ENCODE results near the gene GAREM1. TPM values are rescaled to one million over a fixed set of nuclear protein-coding genes. Genes with fewer than 3 reads are reported as not detected.

The GAREM1 gene
- total RNA-seq, 1 experiment from 2014 or later: 4.7 TPM

DNA sequence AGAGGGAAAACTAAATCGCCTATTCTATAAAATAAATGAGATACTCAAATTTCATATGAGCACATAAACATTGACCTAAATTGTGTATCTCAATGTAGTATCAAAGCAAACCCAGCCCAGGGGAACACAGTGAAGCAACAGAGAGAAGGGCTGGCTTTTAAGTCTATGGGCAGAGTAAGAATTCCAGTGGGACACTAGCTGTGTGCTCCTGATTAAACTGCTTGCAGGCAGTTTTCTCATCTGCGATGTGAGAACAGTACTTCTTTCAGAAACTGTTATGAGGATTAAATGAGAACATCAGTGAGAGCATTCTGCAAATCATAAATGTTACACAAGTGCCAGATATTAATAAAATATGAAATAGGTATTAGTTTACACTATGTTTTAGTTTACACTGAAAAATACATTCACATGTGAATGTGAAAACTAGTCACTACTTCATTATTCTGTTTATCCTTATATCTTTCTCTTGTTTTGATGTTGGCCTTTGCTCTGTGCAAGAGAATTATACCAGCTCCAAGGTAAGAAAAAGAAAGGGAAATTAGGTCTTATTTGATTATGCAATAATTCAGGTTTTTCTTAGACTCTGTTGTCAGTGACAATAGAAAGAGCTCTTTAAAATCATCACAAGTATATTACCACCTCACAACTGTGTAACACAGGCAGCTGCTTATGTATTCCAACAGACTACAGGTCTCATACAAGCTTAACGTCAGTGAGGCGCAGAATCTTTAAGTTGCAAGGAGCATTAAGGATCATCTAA lies 47.5 kb downstream of the GAREM1 start:
- intact Hi-C loops (cut with micrococcal nuclease; ENCODE audit: unreplicated experiment): no loop called here
- H3K36me3 ChIP-seq (ENCODE audit: control insufficient read depth, insufficient read depth, low read length): no peaks in the 10 kb centered on the region
- DNase-seq (ENCODE audit: low read depth, low spot score): no peak
- POLR2A ChIA-PET: no interaction called here
- in situ Hi-C loops (cut with HindIII; ENCODE audit: low pct_unique_long_range_greater_than_20kb, low sequenced_read_pairs): no loop called here
- no TSS peak for BruUV-seq (replicated peaks)
- no peaks in the 10 kb centered on the region for H3K9me3 ChIP-seq (ENCODE audit: control insufficient read depth, insufficient read depth, low read depth, low read length)
- ATAC-seq: no peak
- H3K4me3 ChIP-seq (ENCODE audit: low read depth in 2 of 2, low read length in 2 of 2): no peak overlapping the region
- CTCF ChIA-PET: no interaction called here
- TF ChIP-seq REST (IDR thresholded peaks at IDR 0.05; ENCODE audit: insufficient read depth in 1 of 2, low read depth in 2 of 2, low read length in 1 of 2): no peak
- TF ChIP-seq, protein P1, sequence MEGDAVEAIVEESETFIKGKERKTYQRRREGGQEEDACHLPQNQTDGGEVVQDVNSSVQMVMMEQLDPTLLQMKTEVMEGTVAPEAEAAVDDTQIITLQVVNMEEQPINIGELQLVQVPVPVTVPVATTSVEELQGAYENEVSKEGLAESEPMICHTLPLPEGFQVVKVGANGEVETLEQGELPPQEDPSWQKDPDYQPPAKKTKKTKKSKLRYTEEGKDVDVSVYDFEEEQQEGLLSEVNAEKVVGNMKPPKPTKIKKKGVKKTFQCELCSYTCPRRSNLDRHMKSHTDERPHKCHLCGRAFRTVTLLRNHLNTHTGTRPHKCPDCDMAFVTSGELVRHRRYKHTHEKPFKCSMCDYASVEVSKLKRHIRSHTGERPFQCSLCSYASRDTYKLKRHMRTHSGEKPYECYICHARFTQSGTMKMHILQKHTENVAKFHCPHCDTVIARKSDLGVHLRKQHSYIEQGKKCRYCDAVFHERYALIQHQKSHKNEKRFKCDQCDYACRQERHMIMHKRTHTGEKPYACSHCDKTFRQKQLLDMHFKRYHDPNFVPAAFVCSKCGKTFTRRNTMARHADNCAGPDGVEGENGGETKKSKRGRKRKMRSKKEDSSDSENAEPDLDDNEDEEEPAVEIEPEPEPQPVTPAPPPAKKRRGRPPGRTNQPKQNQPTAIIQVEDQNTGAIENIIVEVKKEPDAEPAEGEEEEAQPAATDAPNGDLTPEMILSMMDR (IDR thresholded peaks at IDR 0.05): no peak
- no peak for TF ChIP-seq SIN3A (IDR thresholded peaks at IDR 0.05; ENCODE audit: borderline replicate concordance, insufficient read depth, low read depth, low read length)
- TF ChIP-seq TCF7L2 (IDR thresholded peaks at IDR 0.05; ENCODE audit: low read depth, low read length): no peak
- TF ChIP-seq POLR2AphosphoS5 (IDR thresholded peaks at IDR 0.05; ENCODE audit: low read depth, low read length): no peak
- H3K4me1 ChIP-seq (ENCODE audit: control insufficient read depth, insufficient read depth, low read length): no peaks in the 10 kb centered on the region
- H3K27me3 ChIP-seq (ENCODE audit: control insufficient read depth, insufficient read depth, low read length): no peaks in the 10 kb centered on the region
- no peak overlapping the region for H3K27ac ChIP-seq (ENCODE audit: low read length)

DNA sequence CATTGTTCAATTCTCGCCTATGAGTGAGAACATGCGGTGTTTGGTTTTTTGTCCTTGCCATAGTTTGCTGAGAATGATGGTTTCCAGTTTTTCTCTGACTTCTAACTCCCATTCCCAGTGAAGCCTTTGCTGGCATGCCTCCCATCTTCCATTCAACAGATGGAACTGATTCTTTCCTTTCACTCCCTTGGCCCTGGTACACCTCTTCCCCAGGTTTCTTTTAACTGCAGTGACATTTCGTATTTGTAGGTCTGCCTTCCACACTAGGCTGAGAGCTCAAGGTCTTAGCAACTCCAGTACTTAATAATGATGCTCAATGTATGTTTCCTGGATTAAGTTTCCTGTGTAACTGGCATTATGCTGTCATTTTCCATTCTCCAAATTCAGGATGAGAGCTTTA lies 48.5 kb downstream of the GAREM1 start:
- Histone ChIP-seq H3K9me3 (ENCODE audit: control insufficient read depth, insufficient read depth, low read depth, low read length) (no peaks in the 10 kb centered on the region), H3K27ac (ENCODE audit: low read length) (no peak overlapping the region), H3K4me3 (ENCODE audit: low read depth in 2 of 2, low read length in 2 of 2) (no peak overlapping the region), H3K36me3 (ENCODE audit: control insufficient read depth, insufficient read depth, low read length) (no peaks in the 10 kb centered on the region), H3K27me3 (ENCODE audit: control insufficient read depth, insufficient read depth, low read length) (no peaks in the 10 kb centered on the region), H3K4me1 (ENCODE audit: control insufficient read depth, insufficient read depth, low read length) (no peaks in the 10 kb centered on the region)
- in situ Hi-C loops (cut with HindIII; ENCODE audit: low pct_unique_long_range_greater_than_20kb, low sequenced_read_pairs): no loop called here
- ChIA-PET POLR2A (no interaction called here), CTCF (no interaction called here)
- no TSS peak for BruUV-seq (replicated peaks)
- TF ChIP-seq SIN3A (IDR thresholded peaks at IDR 0.05; ENCODE audit: borderline replicate concordance, insufficient read depth, low read depth, low read length): no peak
- TF ChIP-seq, protein P1 (IDR thresholded peaks at IDR 0.05): no peak
- no peak for TF ChIP-seq REST (IDR thresholded peaks at IDR 0.05; ENCODE audit: insufficient read depth in 1 of 2, low read depth in 2 of 2, low read length in 1 of 2)
- TF ChIP-seq POLR2AphosphoS5 (IDR thresholded peaks at IDR 0.05; ENCODE audit: low read depth, low read length): no peak
- intact Hi-C loops (cut with micrococcal nuclease; ENCODE audit: unreplicated experiment): no loop called here
- DNase-seq (ENCODE audit: low read depth, low spot score) (no peak), ATAC-seq (no peak)

Measured in Panc1 (cell line).